ENCODE results near the gene STK36.

Gene STK36

DNA sequence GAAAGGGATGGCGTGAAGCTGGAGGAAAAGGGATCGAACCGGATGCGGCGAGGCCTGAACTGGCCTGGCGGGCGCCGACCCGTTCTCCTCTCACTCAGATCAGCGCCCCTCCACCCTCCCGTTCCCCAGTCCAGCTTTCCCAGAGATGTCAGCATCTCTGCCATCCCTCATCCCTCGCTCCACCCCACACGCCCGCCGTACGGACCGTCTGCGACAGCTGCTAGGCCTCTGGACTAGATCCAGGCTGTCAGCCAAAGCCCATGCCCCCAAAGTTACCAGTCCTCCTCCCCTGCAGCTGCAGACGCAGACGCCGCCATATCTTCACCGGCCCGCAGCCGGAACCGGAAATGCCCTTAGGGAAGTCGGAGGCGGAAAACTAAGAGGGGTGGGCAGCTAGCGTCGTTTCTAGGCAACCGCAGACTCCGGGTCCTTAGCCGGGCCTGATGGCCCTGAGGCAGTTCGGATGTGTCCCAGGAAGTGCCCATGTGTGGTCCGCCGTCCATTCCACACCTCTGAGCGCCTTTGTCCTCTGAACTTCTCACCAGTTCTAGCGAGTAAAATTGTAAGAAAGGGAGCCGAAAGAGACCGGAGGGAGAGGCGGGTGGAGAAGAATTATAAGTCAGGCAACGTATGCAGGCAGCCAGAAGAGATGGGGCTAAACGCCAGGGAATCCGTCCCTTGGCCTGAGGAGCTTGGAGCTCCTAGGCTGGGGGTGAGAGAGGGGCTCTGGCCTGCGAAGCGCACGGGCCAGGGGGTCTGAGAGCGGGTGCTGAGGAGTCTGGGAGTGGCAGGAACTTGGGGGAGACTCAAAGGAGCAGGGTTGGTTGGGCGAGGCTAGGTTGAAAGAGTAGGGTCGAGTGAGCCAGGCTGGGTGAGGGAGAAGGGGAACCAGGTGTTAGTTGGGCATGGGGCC, at the start of gene STK36, which contains the start of gene RNF25:
Gene STK36, plus strand, starts transcription at position 433 of the 913 bp plus-strand sequence. CDS start 744 bp downstream, outside the sequence.
Gene RNF25, minus strand, starts transcription at position 349 of the 913 bp plus-strand sequence. Its CDS starts 32 bp downstream, at position 317.
- DNase-seq = peak; percentile 94

- no peak for DNase-seq
These were observed 49.1 kb upstream of the STK36 start for GRCh38 chr2:218622606-218623365.

- no peak for DNase-seq
These were observed 48.5 kb upstream of the STK36 start for GRCh38 chr2:218623366-218623705.

DNA sequence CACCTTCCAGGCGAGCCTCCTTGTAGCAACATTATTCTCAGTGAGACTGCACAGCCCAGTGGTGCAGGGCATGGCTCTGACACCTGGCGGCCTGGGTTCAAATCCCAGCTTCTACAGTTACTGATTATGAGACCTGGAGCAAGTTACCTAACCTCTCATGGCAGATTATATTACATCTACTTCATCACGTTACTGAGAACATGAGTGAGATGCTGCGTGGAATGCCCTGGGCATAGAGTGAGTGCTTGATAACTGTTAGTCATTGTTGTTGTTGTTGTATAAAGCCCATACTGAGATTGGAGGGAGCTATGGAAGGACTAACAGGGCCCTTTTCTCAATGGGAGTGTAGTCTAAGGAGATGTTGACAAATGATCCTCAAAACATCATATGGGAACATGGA, 45.5 kb upstream of the STK36 start:
- DNase-seq = no peak

DNA sequence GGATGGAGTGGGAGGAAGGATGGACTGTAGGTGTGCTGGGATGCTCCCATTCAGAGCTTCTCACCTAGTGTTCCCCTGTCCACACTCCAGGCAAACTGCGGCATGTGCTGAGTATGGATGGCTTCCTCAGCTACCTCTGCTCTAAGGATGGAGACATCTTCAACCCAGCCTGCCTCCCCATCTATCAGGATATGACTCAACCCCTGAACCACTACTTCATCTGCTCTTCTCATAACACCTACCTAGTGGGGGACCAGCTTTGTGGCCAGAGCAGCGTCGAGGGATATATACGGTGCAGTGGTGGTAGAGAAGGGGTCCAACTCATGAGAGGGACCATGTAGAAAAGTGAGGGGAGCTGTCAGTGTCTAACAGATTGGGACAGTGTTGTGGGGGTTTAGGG, 43.9 kb upstream of the STK36 start:
- no peak for DNase-seq

DNA sequence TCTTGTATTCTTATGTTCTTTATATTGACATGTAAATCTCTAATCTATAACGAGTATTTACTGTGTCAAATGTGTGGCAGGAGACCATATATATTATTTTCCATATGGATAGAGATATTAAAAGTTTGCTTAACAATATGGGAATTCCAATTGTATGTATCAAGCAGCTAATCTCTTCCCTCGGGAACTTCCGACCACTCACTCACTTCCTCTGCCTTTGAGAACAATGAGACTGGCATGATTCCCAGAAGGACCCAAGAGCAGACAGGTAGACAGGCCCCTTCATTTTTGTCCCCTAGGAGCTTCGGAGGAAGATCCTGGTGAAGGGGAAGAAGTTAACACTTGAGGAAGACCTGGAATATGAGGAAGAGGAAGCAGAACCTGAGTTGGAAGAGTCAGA, 40.0 kb upstream of the STK36 start:
- no peak for DNase-seq

DNA sequence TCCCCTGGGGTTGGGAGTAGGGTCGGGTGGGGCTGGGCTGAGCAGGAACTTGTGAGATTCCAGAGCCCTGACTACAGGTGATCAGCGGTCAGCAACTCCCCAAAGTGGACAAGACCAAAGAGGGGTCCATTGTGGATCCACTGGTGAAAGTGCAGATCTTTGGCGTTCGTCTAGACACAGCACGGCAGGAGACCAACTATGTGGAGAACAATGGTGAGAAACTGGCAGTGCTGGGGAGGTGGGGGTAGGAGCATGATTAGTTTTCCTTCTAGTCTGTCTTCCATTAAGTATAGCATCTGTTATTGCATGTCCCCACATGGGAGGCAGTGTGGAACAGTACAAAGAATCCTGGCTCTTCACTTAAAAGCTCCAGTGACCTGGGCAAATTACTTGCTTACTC, 36.2 kb upstream of the STK36 start:
- no peak for DNase-seq

GRCh38 chr2:218638372-218638771, 33.5 kb upstream of the STK36 start:
- no peak for DNase-seq

GRCh38 chr2:218642121-218642656, 29.7 kb upstream of the STK36 start:
- DNase-seq = no peak

DNA sequence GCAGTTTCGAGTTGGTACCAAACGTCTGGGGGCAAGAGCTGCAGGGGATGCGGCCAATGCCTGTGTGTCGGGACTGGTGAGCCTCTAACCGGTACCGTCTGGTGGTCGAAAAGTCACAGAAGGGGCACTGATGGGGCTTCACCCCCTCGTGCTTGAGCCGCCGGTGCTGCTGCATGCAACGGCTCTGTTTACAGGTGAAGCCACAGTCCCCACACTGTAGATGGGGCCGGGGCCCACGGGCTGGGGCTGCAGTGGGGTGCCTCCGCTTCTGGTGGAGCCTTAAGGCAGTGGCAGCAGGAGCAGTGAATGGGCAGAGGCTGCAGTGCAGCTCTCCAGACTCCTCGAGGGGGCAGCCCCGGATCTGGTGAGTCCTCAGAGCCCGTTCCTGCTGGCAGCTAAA, 29.1 kb upstream of the STK36 start:
- DNase-seq = no peak

DNA sequence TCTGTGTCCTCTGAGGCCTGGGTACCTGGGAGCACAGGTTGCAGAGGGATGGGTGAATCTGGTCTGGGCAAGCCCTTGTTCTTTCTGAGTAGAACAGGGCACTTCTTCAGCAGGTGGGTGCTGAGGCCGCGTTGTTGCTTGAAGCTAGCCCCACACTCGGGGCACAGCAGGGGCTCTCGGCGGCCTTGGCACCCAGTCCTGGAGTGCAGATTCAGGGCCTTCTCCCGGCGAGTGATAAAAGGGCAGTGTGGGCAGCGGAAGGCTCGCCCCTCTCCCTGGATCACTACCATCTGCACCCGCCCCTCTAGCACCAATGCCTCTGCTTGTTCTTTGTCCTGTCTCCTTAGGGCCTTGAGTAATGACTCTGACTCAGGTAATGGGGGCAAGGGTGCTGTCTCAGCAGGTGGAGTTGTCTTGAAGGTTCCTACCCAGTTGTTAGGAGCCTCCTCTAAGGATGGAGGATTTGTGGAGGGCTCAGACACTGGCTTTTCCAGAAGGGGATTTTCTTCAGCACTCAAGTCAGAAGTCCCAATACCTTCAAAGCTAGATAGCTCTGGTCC, 28.1 kb upstream of the STK36 start:
- DNase-seq = no peak

DNA sequence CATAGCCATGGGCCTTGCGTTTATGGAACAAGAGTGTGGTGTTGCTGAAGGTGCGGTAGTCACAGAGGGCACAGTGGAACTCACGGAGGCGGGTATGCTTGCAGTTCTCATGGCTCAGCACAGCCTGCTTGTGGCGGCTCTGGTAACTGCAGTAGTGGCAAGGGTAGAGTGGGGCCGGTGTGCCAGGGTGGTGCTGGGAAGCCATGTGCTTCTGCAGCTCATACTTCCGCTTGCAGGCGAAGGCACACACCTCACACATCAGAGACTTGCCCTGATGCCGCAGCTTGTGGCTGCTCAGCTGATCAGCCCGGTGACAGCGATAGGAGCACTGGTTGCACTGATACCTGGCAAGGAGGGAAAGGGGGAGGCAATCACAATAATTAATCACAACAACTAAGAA, 27.2 kb upstream of the STK36 start:
- no peak for DNase-seq

- DNase-seq = no peak
These were observed 26.8 kb upstream of the STK36 start for GRCh38 chr2:218645126-218645525.

GRCh38 chr2:218648088-218648786, 23.6 kb upstream of the STK36 start:
- peak; percentile 16 for DNase-seq

GRCh38 chr2:218648787-218649100, 23.1 kb upstream of the STK36 start:
- no peak for DNase-seq

- no peak for DNase-seq
These were observed 16.1 kb upstream of the STK36 start for GRCh38 chr2:218655751-218656150.

GRCh38 chr2:218658671-218659257, 13.1 kb upstream of the STK36 start:
- DNase-seq = peak; percentile 22

DNA sequence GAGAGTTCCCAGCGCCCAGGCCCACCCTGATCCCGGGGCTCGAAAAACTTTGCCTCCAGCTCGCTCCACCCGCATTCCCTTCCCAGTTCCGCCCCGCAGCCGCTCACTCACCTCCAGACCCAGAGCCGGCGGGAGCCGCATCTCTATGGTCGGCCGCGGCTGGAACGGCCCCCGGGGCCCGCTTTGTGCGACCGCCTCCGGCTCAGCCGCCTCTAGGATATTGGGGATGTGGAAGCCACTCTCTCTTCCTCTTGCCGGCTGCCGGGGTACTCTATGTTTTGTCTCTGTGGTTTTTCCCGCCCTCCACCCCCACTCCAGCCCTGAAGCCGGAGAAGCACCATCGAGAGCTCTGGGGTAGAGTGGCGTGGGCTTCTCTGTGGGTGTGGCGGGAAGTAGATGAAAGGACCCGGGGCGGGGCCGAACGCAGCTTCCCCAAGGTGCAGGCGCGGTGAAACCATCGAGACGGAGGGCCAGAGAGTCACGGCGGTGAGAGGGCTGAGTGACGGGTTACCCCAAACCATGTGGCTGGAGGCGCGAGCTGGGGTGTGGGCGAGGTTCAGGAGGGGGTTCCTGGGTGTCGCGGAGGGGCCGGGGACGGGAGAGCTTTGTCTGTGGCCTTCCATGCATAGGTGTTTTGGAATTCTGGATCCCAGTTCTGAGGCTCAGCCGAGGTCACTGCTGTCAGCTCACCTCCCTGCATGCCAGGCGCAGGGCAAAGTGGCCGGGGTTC, 12.5 kb upstream of the STK36 start, which contains the start of the genes BCS1L and ZNF142:
Gene BCS1L, plus strand, starts transcription at position 426 of the 730 bp plus-strand sequence. CDS start 1,305 bp downstream, outside the sequence.
Gene ZNF142, minus strand, starts transcription at position 366 of the 730 bp plus-strand sequence. CDS start 3,194 bp downstream, outside the sequence.
- DNase-seq = peak; percentile 91

DNA sequence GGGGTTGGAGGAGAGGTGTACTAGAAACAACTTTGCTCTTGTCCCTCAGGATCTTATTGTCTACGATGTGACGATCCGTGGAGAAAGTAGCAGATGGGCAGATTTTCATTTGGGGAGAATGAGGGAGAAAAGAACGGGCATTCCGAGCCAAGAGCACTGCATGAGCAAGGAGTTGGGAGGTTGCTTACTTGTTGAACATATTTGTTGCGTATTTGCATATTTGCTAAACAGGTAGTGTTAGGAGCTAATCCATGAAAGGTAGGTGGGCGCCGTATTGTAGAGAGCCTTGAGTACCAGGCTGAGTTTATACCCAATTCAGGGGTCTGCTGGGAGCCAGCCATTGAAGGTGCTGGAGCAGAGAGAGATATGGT, 11.9 kb upstream of the STK36 start:
- DNase-seq = no peak

GRCh38 chr2:218662377-218662776, 9.5 kb upstream of the STK36 start:
- DNase-seq = no peak

- DNase-seq = no peak
These were observed 9.1 kb upstream of the STK36 start for GRCh38 chr2:218662827-218663226.

DNA sequence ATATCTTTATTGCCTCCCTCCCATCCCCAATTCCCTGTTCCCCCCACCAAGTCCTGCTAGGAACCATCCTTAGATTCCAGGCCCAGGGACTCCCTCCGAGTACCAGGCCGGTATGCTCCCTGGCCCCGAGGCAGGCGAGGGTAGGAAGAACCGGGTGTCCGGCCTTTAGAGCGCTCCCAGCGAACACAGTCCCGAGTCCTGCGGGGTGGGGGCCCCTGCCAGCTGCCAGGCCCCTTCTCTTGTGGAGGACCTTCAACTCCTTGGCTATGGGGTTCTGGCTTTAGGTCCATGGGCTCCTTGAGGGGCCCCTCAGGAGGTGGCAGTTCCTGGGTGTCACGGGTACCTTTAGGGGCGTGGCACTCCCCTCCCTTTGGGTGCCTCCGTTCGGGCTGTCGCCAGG, 8.0 kb upstream of the STK36 start:
- no peak for DNase-seq
